Gastrocnemius medialis (tissue), 4 donors: ENCODE data around the gene FBXW11.

Source experiments
- POLR2A ChIP-seq, 2 donors: fragments of 450-650 bp; IDR thresholded peaks; one replicate each; pipeline ENCODE4 v1.6.1; 2017; ENCODE audit warnings: antibody characterized with exemption in 2 of 2, mild to moderate bottlenecking in 2 of 2, moderate library complexity in 2 of 2
- TF ChIP-seq, protein P1 (sequence below), 5 experiments: fragments of 450-650 bp in 3 of 5; fragments of 200-600 bp in 2 of 5; sonication (generic) in 2 of 5; IDR thresholded peaks in 4 of 5; conservative IDR thresholded peaks in 1 of 5; 1 replicate in 4 of 5; 2 replicates in 1 of 5; pipeline ENCODE4 v1.5.1; 2016 to 2019; ENCODE audit warnings: antibody characterized with exemption in 5 of 5, mild to moderate bottlenecking in 3 of 5, moderate library complexity in 3 of 5

GRCh38 chr5:171868236-171868635 is 138.2 kb downstream of the FBXW11 start:
- TF ChIP-seq, protein P1, sequence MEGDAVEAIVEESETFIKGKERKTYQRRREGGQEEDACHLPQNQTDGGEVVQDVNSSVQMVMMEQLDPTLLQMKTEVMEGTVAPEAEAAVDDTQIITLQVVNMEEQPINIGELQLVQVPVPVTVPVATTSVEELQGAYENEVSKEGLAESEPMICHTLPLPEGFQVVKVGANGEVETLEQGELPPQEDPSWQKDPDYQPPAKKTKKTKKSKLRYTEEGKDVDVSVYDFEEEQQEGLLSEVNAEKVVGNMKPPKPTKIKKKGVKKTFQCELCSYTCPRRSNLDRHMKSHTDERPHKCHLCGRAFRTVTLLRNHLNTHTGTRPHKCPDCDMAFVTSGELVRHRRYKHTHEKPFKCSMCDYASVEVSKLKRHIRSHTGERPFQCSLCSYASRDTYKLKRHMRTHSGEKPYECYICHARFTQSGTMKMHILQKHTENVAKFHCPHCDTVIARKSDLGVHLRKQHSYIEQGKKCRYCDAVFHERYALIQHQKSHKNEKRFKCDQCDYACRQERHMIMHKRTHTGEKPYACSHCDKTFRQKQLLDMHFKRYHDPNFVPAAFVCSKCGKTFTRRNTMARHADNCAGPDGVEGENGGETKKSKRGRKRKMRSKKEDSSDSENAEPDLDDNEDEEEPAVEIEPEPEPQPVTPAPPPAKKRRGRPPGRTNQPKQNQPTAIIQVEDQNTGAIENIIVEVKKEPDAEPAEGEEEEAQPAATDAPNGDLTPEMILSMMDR (IDR thresholded peaks at IDR 0.05 in 4 of 5, conservative IDR thresholded peaks at IDR 0.05 in 1 of 5): no peak
- TF ChIP-seq POLR2A (IDR thresholded peaks at IDR 0.05): no peak
